Stimulated activated CD4-positive, alpha-beta T cell treated with anti-CD3 and anti-CD28 coated beads, TNF-alpha, amount 100 ng/mL, for 1 hour (primary cell): ENCODE measurements around the gene IKZF3.
"Not testable (repeated sequence)": the region's sequence is repeated elsewhere in the genome, so short reads cannot be mapped to it uniquely, and the experiment has no call there.

Source experiments
- DNase-seq, 3 donors: peaks; one replicate each; pipeline ENCODE4 v3.0.0-alpha.2; 2020; ENCODE audit warnings: low read depth in 3 of 3, low spot score in 1 of 3

Gene IKZF3

GRCh38 chr17:39782481-39782880, 81.6 kb downstream of the IKZF3 start:
- DNase-seq, result no peak

GRCh38 chr17:39781861-39782213, 82.3 kb downstream of the IKZF3 start:
- DNase-seq, result no peak

DNA sequence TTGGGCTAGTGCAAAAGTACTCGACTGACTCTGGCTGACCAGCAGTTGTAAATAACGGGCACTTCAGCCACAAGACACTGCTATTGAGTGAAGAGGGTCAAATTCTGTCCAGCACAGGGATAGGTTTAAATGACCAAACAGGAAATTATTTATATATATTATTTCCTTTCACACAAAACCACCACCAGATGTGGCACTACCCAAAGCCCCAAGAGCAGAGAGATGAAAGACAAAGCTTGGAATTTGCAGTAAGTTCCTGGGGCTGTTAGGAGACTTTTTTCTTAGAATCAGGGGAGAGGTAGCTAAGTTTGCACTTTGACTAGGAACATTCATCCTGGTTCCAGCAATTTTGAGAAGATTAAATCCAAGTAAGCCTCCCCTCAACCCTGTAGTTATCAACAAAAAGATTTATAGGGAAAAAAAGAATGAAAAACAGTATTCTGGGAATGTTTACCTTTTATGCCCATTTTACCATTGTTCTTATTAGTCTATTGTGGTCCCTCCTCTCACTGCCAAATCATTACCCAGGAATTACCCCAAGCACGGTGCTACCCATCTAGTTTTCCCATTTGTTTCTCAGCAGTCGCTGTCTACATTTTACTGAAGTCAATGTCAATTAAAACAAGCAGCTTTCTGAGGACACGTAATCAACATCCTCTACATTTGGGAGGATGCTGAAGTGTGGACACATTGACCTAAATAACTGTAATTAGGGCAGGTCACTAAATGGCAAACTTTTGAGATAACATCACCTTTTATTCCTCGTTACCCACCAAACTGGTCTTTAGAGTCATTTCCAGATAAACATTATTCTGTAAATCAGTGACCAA, 82.9 kb downstream of the IKZF3 start:
- DNase-seq, result no peak

- DNase-seq, result no peak
These were observed 86.4 kb downstream of the IKZF3 start for GRCh38 chr17:39777534-39778365.

DNA sequence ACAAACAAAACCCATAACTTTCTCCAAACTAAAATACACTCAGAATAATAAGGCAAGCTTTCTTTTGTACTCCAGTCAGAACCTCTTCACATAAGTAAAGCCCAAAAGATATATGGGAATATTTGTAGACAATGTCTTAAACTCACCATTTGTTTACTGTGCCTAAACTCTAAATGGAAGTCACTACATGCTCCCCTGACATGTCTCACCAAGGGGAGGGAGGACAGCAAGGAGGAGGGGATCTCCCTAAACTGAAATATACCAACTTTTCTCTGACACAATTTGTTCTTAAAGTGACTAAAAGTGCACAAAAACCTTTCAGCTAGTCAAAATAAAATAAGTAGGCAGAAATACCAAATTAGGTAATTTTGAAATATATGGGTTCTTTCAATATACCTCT, 87.9 kb downstream of the IKZF3 start:
- DNase-seq, result no peak

GRCh38 chr17:39775031-39775430, 89.1 kb downstream of the IKZF3 start:
- no peak for DNase-seq

DNA sequence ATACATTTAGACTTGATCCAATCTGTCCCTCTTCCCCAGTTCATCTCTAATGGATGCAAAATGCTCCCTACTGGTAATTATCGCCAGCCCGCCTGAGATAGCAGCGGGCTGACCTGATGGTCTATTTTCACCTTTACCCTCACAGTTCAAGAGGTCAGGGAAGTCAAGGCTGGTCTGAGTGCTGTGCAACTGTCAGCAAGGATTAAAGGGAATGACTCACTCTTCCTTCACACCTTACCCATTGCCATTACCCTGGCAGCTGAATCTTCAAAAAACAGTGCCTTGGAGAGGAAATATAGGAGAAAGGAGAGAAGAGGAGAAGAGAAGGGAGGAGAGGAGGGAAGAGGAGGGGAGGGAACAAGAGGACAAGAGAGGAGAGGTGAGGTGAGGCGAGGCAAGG, 90.1 kb downstream of the IKZF3 start:
- DNase-seq, result no peak

GRCh38 chr17:39772987-39773934, 90.9 kb downstream of the IKZF3 start:
- no peak for DNase-seq

DNA sequence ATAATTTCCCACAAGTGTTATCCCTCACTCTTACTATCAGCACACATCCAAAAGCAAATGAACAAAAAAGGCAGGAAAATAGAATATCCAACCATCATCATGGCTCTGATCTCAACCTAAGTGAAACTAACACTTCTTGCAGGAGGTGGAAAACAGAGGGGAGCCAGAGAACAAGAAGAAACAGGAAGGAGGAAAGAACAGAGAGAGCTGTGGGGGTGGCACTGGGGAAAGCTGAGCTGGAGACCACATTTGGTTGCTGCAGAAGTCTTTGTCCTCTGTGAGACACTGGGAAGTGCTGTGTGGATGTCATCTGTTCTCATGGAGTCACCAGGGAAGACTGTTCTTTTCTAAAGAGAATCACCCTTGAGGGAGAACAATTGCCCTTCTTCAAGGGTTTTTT, 91.7 kb downstream of the IKZF3 start:
- no peak for DNase-seq

GRCh38 chr17:39769974-39770587, 94.0 kb downstream of the IKZF3 start:
- DNase-seq, result peak in 2 of 3 donors; percentile 34 to 49

DNA sequence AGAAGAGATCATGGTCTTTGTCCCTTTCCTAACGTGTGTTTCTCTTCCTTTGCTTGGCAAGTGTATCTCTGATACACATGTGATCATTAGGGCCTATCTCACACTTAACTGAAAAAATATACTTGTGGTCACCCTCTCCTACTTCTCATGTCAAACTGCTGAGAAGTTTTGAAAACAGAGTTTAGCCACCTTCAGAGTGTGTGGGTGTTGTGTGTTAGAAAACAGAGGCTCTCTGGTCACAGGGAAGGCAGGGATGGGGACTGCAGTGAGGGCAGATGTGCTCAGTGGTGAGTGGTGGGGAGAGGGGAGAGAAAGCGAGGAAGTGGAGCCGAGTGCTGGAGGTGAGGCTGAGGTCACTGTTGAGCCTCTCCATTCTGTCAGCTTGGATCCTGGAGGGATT, 97.0 kb downstream of the IKZF3 start:
- no peak for DNase-seq

GRCh38 chr17:39765766-39766165, 98.3 kb downstream of the IKZF3 start:
- DNase-seq, result no peak

GRCh38 chr17:39765175-39765574, 98.9 kb downstream of the IKZF3 start:
- no peak for DNase-seq

- DNase-seq, result not testable (repeated sequence)
These were observed 99.9 kb downstream of the IKZF3 start for GRCh38 chr17:39764171-39764570.

DNA sequence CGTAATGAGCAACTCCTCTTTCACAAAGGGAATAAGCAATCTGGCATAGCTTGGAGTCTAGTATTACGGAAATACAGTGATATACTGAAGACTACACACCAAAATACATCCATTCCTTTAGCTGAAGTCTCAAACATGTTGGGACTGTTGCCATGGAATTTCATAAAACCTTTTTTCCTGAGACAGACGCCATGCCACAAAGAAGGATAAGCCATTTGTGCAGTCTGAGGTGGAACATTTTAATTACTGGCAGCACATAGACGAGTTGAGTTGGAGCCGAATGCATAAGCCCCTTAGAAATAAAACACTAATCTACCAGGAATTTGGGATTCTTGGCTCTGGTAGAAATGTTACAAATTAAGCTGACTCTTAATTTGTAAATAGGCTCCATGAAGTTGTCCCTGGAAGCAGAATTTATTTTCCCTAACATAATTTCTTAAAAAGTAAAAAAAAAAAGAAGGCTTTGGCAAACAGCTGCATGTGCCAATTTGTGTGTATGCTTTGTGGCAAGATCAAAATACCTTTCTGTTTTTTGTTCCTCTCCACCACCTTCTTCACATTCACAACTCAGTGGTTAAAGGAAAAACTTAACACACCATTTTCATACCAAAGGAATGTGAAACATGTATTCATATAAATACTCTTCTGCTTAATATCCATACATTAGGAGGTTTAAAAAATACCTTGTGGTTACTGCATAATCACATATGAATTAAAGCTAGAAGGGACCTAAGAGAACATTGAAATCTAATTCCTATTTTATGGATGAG, 100.9 kb downstream of the IKZF3 start:
- no peak for DNase-seq

DNA sequence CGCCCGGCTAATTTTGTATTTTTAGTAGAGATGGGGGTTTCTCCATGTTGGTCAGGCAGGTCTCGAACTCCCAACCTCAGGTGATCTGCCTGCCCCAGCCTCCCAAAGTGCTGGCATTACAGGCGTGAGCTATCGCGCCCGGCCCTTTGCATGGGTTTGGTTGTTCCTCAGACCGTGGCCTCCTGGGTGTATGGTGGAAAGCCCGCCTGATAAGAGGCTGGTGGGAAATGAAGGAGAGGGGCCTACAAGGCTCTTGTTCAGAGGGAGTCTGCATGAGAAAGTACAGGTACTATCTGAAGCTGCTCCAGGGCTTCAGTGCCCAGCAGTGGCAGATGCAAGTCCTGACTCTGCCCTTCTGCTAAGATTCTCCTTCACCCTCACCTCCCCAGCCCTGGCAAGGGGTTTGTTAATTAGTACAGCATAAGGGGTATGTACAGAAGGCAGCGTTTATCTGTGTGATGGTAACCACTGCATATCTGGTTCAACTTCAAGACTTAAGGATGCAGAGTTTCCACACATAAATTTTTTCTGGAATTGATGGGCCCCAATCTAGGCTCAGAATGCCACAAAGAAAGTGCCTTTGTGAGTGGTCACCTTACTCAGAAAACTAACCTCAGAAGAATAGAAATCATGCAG, 102.1 kb downstream of the IKZF3 start:
- DNase-seq, result no peak

- DNase-seq, result no peak
These were observed 104.9 kb downstream of the IKZF3 start for GRCh38 chr17:39759204-39759603.

DNA sequence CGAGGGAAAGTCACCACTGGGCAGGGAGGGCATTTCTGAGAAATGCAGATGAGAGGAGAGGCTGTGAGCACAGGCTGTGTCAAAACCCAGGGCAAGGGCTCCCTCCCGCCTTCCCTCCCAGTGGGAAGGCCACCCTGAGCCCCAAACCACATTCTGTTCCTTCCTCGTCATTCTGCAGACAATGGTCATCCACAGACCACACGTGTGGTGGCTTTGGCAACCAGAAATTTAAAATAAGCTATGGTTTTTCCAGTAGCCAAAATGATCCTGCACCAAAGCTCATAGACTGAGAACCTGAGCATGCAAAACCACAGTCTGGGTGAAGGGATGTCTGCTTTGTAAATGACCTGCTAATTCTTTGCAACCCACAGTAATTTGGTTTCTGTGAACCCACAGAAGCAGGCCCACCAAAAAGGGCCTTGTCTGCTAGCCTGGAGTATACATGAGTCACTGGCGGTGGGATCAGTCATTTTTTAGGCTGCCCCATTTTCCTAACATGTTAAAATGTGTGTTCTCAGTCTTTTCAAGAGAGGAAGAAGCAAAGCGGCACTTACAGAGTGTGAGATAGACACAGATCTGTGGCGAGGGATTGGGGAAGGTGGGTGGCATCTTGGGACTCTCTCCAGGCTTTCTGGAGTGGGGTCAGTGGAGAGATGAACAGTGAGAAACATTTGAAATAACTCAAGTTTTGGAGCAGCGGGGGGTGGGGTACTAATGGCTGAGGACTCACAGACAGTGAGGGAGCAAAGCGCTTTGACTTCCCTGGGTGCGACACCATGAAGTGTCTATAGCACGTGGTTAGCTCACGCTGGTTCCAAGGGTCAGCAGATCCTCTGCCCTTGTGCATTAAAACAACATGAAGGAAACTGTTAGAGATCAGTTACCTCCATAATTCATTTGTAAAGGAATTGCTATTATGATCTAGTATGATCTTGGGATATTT, 105.9 kb downstream of the IKZF3 start:
- DNase-seq, result peak in 2 of 3 donors; percentile 24 to 38
